Liver (tissue), 9 donors: ENCODE data around the gene CRPPA. TPM values are rescaled to one million over a fixed set of nuclear protein-coding genes. Genes with fewer than 3 reads are reported as not detected.

Source experiments
- DNase-seq: peaks from one replicate; pipeline ENCODE4 v3.0.0-alpha.2; 2017; ENCODE audit warnings: low spot score
- H3K27ac ChIP-seq, 2 donors: one replicate each; pipeline ENCODE4 v1.7.0; 2013; ENCODE audit warnings: inconsistent platforms in 2 of 2, low read length in 2 of 2, control low read depth in 1 of 2, low read depth in 1 of 2, mild to moderate bottlenecking in 1 of 2
- H3K27me3 ChIP-seq, 4 donors: one replicate each; pipeline versions ENCODE4 v1.6.1 to v1.7.0; 2013; ENCODE audit warnings: low read length in 3 of 4, inconsistent platforms in 1 of 4, mild to moderate bottlenecking in 1 of 4, moderate library complexity in 1 of 4; ENCODE audit not compliant: control insufficient read depth in 4 of 4, insufficient read depth in 4 of 4
- H3K36me3 ChIP-seq, 4 donors: one replicate each; pipeline versions ENCODE4 v1.6.1 to v1.7.0; 2013; ENCODE audit warnings: low read length in 3 of 4, mild to moderate bottlenecking in 3 of 4, low read depth in 1 of 4, moderate library complexity in 1 of 4; ENCODE audit not compliant: control insufficient read depth in 4 of 4, insufficient read depth in 3 of 4
- H3K4me1 ChIP-seq, 4 donors: one replicate each; pipeline versions ENCODE4 v1.6.1 to v1.7.0; 2013; ENCODE audit warnings: low read length in 3 of 4, mild to moderate bottlenecking in 3 of 4, moderate library complexity in 1 of 4; ENCODE audit not compliant: control insufficient read depth in 4 of 4, insufficient read depth in 4 of 4
- H3K4me3 ChIP-seq, 3 donors: one replicate each; pipeline versions ENCODE4 v1.6.1 to v1.7.0; 2013; ENCODE audit warnings: low read length in 3 of 3, control low read depth in 1 of 3, low read depth in 1 of 3, mild to moderate bottlenecking in 1 of 3
- H3K9ac ChIP-seq, 2 donors: one replicate each; pipeline ENCODE4 v1.7.0; 2013; ENCODE audit warnings: low read length in 2 of 2, mild to moderate bottlenecking in 2 of 2, moderate library complexity in 2 of 2, control low read depth in 1 of 2, low read depth in 1 of 2
- H3K9me3 ChIP-seq, 4 donors: one replicate each; pipeline versions ENCODE4 v1.6.1 to v1.7.0; 2013; ENCODE audit warnings: low read length in 3 of 4; ENCODE audit not compliant: control insufficient read depth in 4 of 4
- ATF3 ChIP-seq: IDR thresholded peaks from 2 replicates; pipeline ENCODE4 v1.6.1; 2016; ENCODE audit warnings: antibody characterized with exemption
- CTCF ChIP-seq: fragments of 150-350 bp; IDR thresholded peaks from 2 replicates; pipeline ENCODE4 v1.5.1; 2017; ENCODE audit warnings: improper control_type of control experiment, low read depth, low read length; ENCODE audit not compliant: missing input control
- EGR1 ChIP-seq, 2 donors: IDR thresholded peaks; 2 replicates each; pipeline ENCODE4 v1.6.1; 2016 to 2018; ENCODE audit warnings: antibody characterized with exemption in 2 of 2, low read depth in 2 of 2
- FOXA1 ChIP-seq: IDR thresholded peaks from 2 replicates; pipeline ENCODE4 v1.6.1; 2016; ENCODE audit warnings: antibody characterized with exemption
- FOXA2 ChIP-seq: IDR thresholded peaks from 2 replicates; pipeline ENCODE4 v1.6.1; 2016; ENCODE audit warnings: antibody characterized with exemption
- GABPA ChIP-seq, 2 donors: IDR thresholded peaks in 1 of 2; conservative IDR thresholded peaks in 1 of 2; 2 replicates each; pipeline ENCODE4 v1.6.1; 2016; ENCODE audit warnings: antibody characterized with exemption in 2 of 2, mild to moderate bottlenecking in 1 of 2, moderate library complexity in 1 of 2
- HNF4A ChIP-seq, 2 donors: conservative IDR thresholded peaks; 2 replicates each; pipeline ENCODE4 v1.6.1; 2016; ENCODE audit warnings: antibody characterized with exemption in 2 of 2, mild to moderate bottlenecking in 2 of 2
- HNF4G ChIP-seq: IDR thresholded peaks from 2 replicates; pipeline ENCODE4 v1.6.1; 2016; ENCODE audit warnings: antibody characterized with exemption
- JUND ChIP-seq, 2 donors: IDR thresholded peaks; 2 replicates each; pipeline ENCODE4 v1.6.1; 2016; ENCODE audit warnings: antibody characterized with exemption in 2 of 2
- MAX ChIP-seq: IDR thresholded peaks from 2 replicates; pipeline ENCODE4 v1.6.1; 2016; ENCODE audit warnings: antibody characterized with exemption
- NR2F2 ChIP-seq: IDR thresholded peaks from 2 replicates; pipeline ENCODE4 v1.6.1; 2016; ENCODE audit warnings: antibody characterized with exemption
- RAD21 ChIP-seq, 2 donors: IDR thresholded peaks; 2 replicates each; pipeline ENCODE4 v1.6.1; 2016; ENCODE audit warnings: antibody characterized with exemption in 2 of 2, mild to moderate bottlenecking in 2 of 2
- REST ChIP-seq: IDR thresholded peaks from 2 replicates; pipeline ENCODE4 v1.6.1; 2016; ENCODE audit warnings: antibody characterized with exemption, mild to moderate bottlenecking
- RXRA ChIP-seq, 2 donors: IDR thresholded peaks; 2 replicates each; pipeline ENCODE4 v1.6.1; 2017 to 2018; ENCODE audit warnings: antibody characterized with exemption in 2 of 2, mild to moderate bottlenecking in 1 of 2
- SP1 ChIP-seq: IDR thresholded peaks from 2 replicates; pipeline ENCODE4 v1.6.1; 2018; ENCODE audit warnings: antibody characterized with exemption, mild to moderate bottlenecking
- TAF1 ChIP-seq: conservative IDR thresholded peaks from 2 replicates; pipeline ENCODE4 v1.6.1; 2016; ENCODE audit warnings: antibody characterized with exemption, mild to moderate bottlenecking
- YY1 ChIP-seq: IDR thresholded peaks from 2 replicates; pipeline ENCODE4 v1.6.1; 2016; ENCODE audit warnings: antibody characterized with exemption, mild to moderate bottlenecking
- ZBTB33 ChIP-seq: IDR thresholded peaks from 2 replicates; pipeline ENCODE4 v1.6.1; 2016; ENCODE audit warnings: antibody characterized with exemption
- WGBS: extraction: QIAGEN DNeasy Blood & Tissue Kit; methylation state at CpG from one replicate; pipeline ENCODE4 v1.1.7; 2013; 5-methylcytosine and 5-hydroxymethylcytosine counted together
- polyA plus RNA-seq, 2 donors: library from polyadenylated mRNA; stranded (reverse) in 1 of 2; unstranded in 1 of 2; fragments of 200-250 nt in 1 of 2; fragments of >200 nt in 1 of 2; fragmentation: Nextera tagmentation in 1 of 2; extraction: Ambion mirVana in 1 of 2; gene quantifications; one replicate each; pipeline versions ENCODE4 v1.2.1 to v1.2.3, GENCODE V29; 2013 to 2015
- total RNA-seq, 2 donors: library from RNA; depleted of rRNA; stranded (reverse); fragments of >200 nt; gene quantifications; one replicate each; pipeline ENCODE4 v1.2.3, GENCODE V29; 2014
- donor health status: healthy.
- donor health status: healthy.
- donor health status: healthy.
- donor health status: healthy.
- donor health status: healthy.

Gene CRPPA
- total and polyA plus RNA-seq, 4 donors, result 0.47 to 3.7 (median 1.8) TPM

- no peak for TF ChIP-seq GABPA (IDR thresholded peaks at IDR 0.05 in 1 of 2, conservative IDR thresholded peaks at IDR 0.05 in 1 of 2)
- TF ChIP-seq MAX, result no peak
- no peak for TF ChIP-seq FOXA1
- TF ChIP-seq HNF4G, result no peak
- no peak for TF ChIP-seq ZBTB33
- TF ChIP-seq RXRA (IDR thresholded peaks at IDR 0.05), result no peak
- no peak for TF ChIP-seq REST
- TF ChIP-seq ATF3, result no peak
- no peak for TF ChIP-seq TAF1
- no peak for TF ChIP-seq JUND (IDR thresholded peaks at IDR 0.05)
- TF ChIP-seq RAD21 (IDR thresholded peaks at IDR 0.05), result no peak
- no peak for TF ChIP-seq EGR1 (IDR thresholded peaks at IDR 0.05; ENCODE audit: low read depth in 2 of 2)
- TF ChIP-seq CTCF, result no peak
- Histone ChIP-seq H3K9me3 (no peaks in the 10 kb centered on the region), H3K4me1 (peaks cover 0 to 20% (median 16%) of the 10 kb centered on the region in 4 donors), H3K27ac (no peak overlapping the region), H3K4me3 (no peak overlapping the region), H3K27me3 (no peaks in the 10 kb centered on the region), H3K9ac (no peak overlapping the region), H3K36me3 (no peaks in the 10 kb centered on the region)
- no peak for DNase-seq
- WGBS, result 94% methylated on average over 3 of the region's 3 CpGs
These were observed 1.6 kb upstream of the CRPPA start for GRCh38 chr7:16422917-16423316.

- H3K4me1 ChIP-seq, result peaks cover 0 to 20% (median 16%) of the 10 kb centered on the region in 4 donors
- peak overlapping the region; percentile 86 to 96 for H3K27ac ChIP-seq
- H3K9ac ChIP-seq, result peak overlapping the region; percentile 67 to 81
- no peaks in the 10 kb centered on the region for H3K9me3 ChIP-seq
- WGBS, result 12% methylated on average over 1 of the region's 1 CpG
- no peaks in the 10 kb centered on the region for H3K27me3 ChIP-seq
- H3K36me3 ChIP-seq, result no peaks in the 10 kb centered on the region
- DNase-seq, result no peak
- H3K4me3 ChIP-seq, result peak overlapping the region in 1 of 3 donors; percentile 76
- TF ChIP-seq FOXA2, result no peak
- TF ChIP-seq RXRA (IDR thresholded peaks at IDR 0.05), result peak in 1 of 2 donors; percentile 18
- TF ChIP-seq EGR1 (IDR thresholded peaks at IDR 0.05; ENCODE audit: low read depth in 2 of 2), result no peak
- TF ChIP-seq HNF4A (conservative IDR thresholded peaks at IDR 0.05), result peak in 1 of 2 donors; percentile 12
- no peak for TF ChIP-seq ZBTB33
- TF ChIP-seq SP1, result peak; percentile 17
- no peak for TF ChIP-seq NR2F2
- no peak for TF ChIP-seq MAX
- TF ChIP-seq HNF4G, result no peak
- TF ChIP-seq REST, result no peak
- TF ChIP-seq YY1, result no peak
These were observed 731 bp upstream of the CRPPA start for GRCh38 chr7:16422103-16422435.
